ENCODE measurements around the gene RAB5IF. TPM values are rescaled to one million over a fixed set of nuclear protein-coding genes. Genes with fewer than 3 reads are reported as not detected.
A peak's percentile ranks its signal among the peaks of the same experiment; 100 is the strongest.

The RAB5IF gene
- total and polyA plus RNA-seq, 9 of the 15 experiments (the other 6 are each of a cell fraction or from before 2014, with no cell fraction given) = 26.5 to 198 (median 134) TPM

GRCh38 chr20:36647196-36648121, 41.9 kb downstream of the RAB5IF start:
- ChIA-PET POLR2A (interaction anchor here (1.0 kb wide), 1 partner anchor 42 kb away, joined by 4 read pairs; the partner anchor contains the start of gene RAB5IF), CTCF (ENCODE audit: low intra/inter-chr PET ratio) (no interaction called here)
- Histone ChIP-seq H3K27me3 (ENCODE audit: control insufficient read depth in 2 of 2, insufficient read depth in 2 of 2, low read length in 2 of 2) (no peaks in the 10 kb centered on the region), H3K4me3 (no peak overlapping the region), H2AFZ (ENCODE audit: low read depth, low read length) (no peak overlapping the region), H3K9ac (ENCODE audit: insufficient read depth in 1 of 2, low read depth in 2 of 2, low read length in 2 of 2) (no peak overlapping the region), H3K36me3 (ENCODE audit: control insufficient read depth, insufficient read depth, low read length) (no peaks in the 10 kb centered on the region), H3K79me2 (ENCODE audit: control insufficient read depth, insufficient read depth, low read length) (no peaks in the 10 kb centered on the region), H3K9me3 (replicated peaks; ENCODE audit: control insufficient read depth, insufficient read depth, low read depth, low read length) (no peaks in the 10 kb centered on the region), H3K4me2 (ENCODE audit: insufficient read depth, low read length) (no peak overlapping the region), H3K9me1 (ENCODE audit: control insufficient read depth, insufficient read depth, low read length) (no peaks in the 10 kb centered on the region), H3K27ac (ENCODE audit: extremely low read depth, low read depth, low read length) (no peak overlapping the region), H3K4me1 (replicated peaks in 1 of 2; ENCODE audit: control insufficient read depth in 2 of 2, insufficient read depth in 2 of 2, low read length in 2 of 2) (no peaks in the 10 kb centered on the region; a peak in 3 of 5 replicates), H4K20me1 (replicated peaks; ENCODE audit: control insufficient read depth, insufficient read depth, low read length) (no peaks in the 10 kb centered on the region)
- FAIRE-seq (no peak), DNase-seq (ENCODE audit: extremely low read depth in 1 of 4, low spot score in 3 of 4) (no peak), ATAC-seq (no peak)
- intact Hi-C loops (cut with micrococcal nuclease) (no loop called here), in situ Hi-C loops (cut with MboI) (no loop called here)
- TF ChIP-seq, protein P1, sequence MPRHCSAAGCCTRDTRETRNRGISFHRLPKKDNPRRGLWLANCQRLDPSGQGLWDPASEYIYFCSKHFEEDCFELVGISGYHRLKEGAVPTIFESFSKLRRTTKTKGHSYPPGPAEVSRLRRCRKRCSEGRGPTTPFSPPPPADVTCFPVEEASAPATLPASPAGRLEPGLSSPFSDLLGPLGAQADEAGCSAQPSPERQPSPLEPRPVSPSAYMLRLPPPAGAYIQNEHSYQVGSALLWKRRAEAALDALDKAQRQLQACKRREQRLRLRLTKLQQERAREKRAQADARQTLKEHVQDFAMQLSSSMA (CRISPR knock-in tag; IDR thresholded peaks at IDR 0.05) = no peak
- no peak for TF ChIP-seq MTF1 (CRISPR knock-in tag; IDR thresholded peaks at IDR 0.05; ENCODE audit: borderline replicate concordance)
- TF ChIP-seq JUND (IDR thresholded peaks at IDR 0.05; ENCODE audit: borderline replicate concordance, low read depth, low read length) = no peak
- no peak for TF ChIP-seq JUND (tag; IDR thresholded peaks at IDR 0.05; ENCODE audit: borderline replicate concordance, low read depth, low read length)
- 0 out of 2 replicates have a peak, but pooled peaks have one; percentile 11 for TF ChIP-seq NFIC (IDR thresholded peaks at IDR 0.05)
- no peak for TF ChIP-seq DIDO1 (tag; IDR thresholded peaks at IDR 0.05; ENCODE audit: low read depth)
- no peak for TF ChIP-seq ZNF263 (CRISPR knock-in tag; IDR thresholded peaks at IDR 0.05; ENCODE audit: borderline replicate concordance)
- 26% methylated on average over 8 of the region's 8 CpGs for WGBS (ENCODE audit: insufficient coverage, low coverage, missing lambda C conversion rate)
- BruUV-seq (replicated peaks) = no TSS peak

Data from K562 (cell line).